G401.6 (cell line): ENCODE results near the gene CBX8.

Experiments
- FAIRE-seq: peaks from 2 replicates; lab custom pipeline; 2012; peaks lifted over from hg19 to GRCh38; lab: Jason Lieb, UNC

The CBX8 gene

GRCh38 chr17:79835470-79835899, 38.6 kb upstream of the CBX8 start:
- no peak for FAIRE-seq

GRCh38 chr17:79834565-79835469, 37.9 kb upstream of the CBX8 start:
- FAIRE-seq = no peak

- FAIRE-seq = no peak
These were observed 37.1 kb upstream of the CBX8 start for GRCh38 chr17:79833744-79834564.

- FAIRE-seq = no peak
These were observed 36.2 kb upstream of the CBX8 start for GRCh38 chr17:79833110-79833450.

GRCh38 chr17:79832218-79833109, 35.6 kb upstream of the CBX8 start:
- FAIRE-seq = no peak

GRCh38 chr17:79831265-79832217, 34.7 kb upstream of the CBX8 start:
- FAIRE-seq = no peak

GRCh38 chr17:79830763-79831264, 33.9 kb upstream of the CBX8 start:
- FAIRE-seq = no peak

GRCh38 chr17:79830303-79830702, 33.4 kb upstream of the CBX8 start:
- no peak for FAIRE-seq

- no peak for FAIRE-seq
These were observed 32.6 kb upstream of the CBX8 start for GRCh38 chr17:79829457-79829856.

- FAIRE-seq = no peak
These were observed 32.1 kb upstream of the CBX8 start for GRCh38 chr17:79829004-79829403.

- no peak for FAIRE-seq
These were observed 30.1 kb upstream of the CBX8 start for GRCh38 chr17:79826841-79827578.

GRCh38 chr17:79826204-79826680, 29.4 kb upstream of the CBX8 start:
- no peak for FAIRE-seq

- no peak for FAIRE-seq
These were observed 28.7 kb upstream of the CBX8 start for GRCh38 chr17:79825580-79825921.

GRCh38 chr17:79824893-79825579, 28.2 kb upstream of the CBX8 start:
- no peak for FAIRE-seq

GRCh38 chr17:79824234-79824633, 27.4 kb upstream of the CBX8 start:
- no peak for FAIRE-seq

GRCh38 chr17:79822583-79823124, 25.8 kb upstream of the CBX8 start:
- no peak for FAIRE-seq

- no peak for FAIRE-seq
These were observed 24.6 kb upstream of the CBX8 start for GRCh38 chr17:79821331-79822095.

- no peak for FAIRE-seq
These were observed 24.1 kb upstream of the CBX8 start for GRCh38 chr17:79820959-79821330.
